Psoas muscle (tissue), 8 donors: ENCODE data around the gene AMOTL1. TPM values are rescaled to one million over a fixed set of nuclear protein-coding genes. Genes with fewer than 3 reads are reported as not detected.
A peak's percentile ranks its signal among the peaks of the same experiment; 100 is the strongest.

Experiments used
- ATAC-seq, 4 donors: fragments of 200-7000 bp; cut with Tn5 transposase; one replicate each; pipeline ENCODE4 v1.9.1; 2020; ENCODE audit warnings: moderate library complexity in 3 of 4, mild to moderate bottlenecking in 2 of 4
- DNase-seq, 2 donors: peaks; one replicate each; pipeline ENCODE4 v3.0.0-alpha.2; 2020
- H3K27ac ChIP-seq: fragments of 200-600 bp; one replicate; pipeline ENCODE4 v1.8.0; 2022
- H3K27me3 ChIP-seq, 3 donors: fragments of 200-600 bp in 1 of 3; one replicate each; pipeline versions ENCODE4 v1.6.1 to v1.8.0; 2013 to 2022; ENCODE audit warnings: low read length in 2 of 3, mild to moderate bottlenecking in 2 of 3, moderate library complexity in 1 of 3; ENCODE audit not compliant: insufficient read depth in 3 of 3
- H3K36me3 ChIP-seq, 2 donors: fragments of 200-600 bp in 1 of 2; one replicate each; pipeline versions ENCODE4 v1.6.1 to v1.8.0; 2013 to 2022; ENCODE audit warnings: low read depth in 1 of 2, mild to moderate bottlenecking in 1 of 2, moderate library complexity in 1 of 2; ENCODE audit not compliant: insufficient read depth in 1 of 2
- H3K4me1 ChIP-seq: fragments of 200-600 bp; one replicate; pipeline ENCODE4 v1.8.0; 2022
- H3K4me3 ChIP-seq: fragments of 200-600 bp; one replicate; pipeline ENCODE4 v1.8.0; 2022; ENCODE audit warnings: mild to moderate bottlenecking
- H3K9me3 ChIP-seq: fragments of 200-600 bp; one replicate; pipeline ENCODE4 v1.8.0; 2022
- CTCF ChIP-seq: fragments of 200-600 bp; IDR thresholded peaks from one replicate; pipeline ENCODE4 v1.8.0; 2022; ENCODE audit warnings: antibody characterized with exemption
- WGBS, 3 donors: extraction: QIAGEN DNeasy Blood & Tissue Kit; methylation state at CpG; one replicate each; pipeline versions ENCODE4 v1.1.6 to v1.1.7; 2013; 5-methylcytosine and 5-hydroxymethylcytosine counted together
- intact Hi-C, 2 donors: fragments of 100-400 bp; cut with DNase I; formaldehyde crosslinking; loops; one replicate each; pipeline versions ENCODE4 v1.11.0 to v1.14.2; 2022
- polyA plus RNA-seq, 3 donors: library from polyadenylated mRNA; stranded (reverse); fragments of 200-250 nt; gene quantifications; one replicate each; pipeline ENCODE4 v1.2.3, GENCODE V29; 2013
- total RNA-seq, 4 donors: library from RNA; stranded (reverse); fragmentation: NEBNext Ultra II Directional in 2 of 4; extraction: Animal tissue kit (Norgen Biotek cat#: 25700) in 2 of 4; gene quantifications; one replicate each; pipeline versions ENCODE4 v1.2.1 to v1.2.4, GENCODE V29; 2021 to 2023
- donor health status: healthy with polysubstance abuse.
- donor health status: DM: no; HTN: no; CAD: no; lungs with moderate emphysema.
- donor health status: Bipolar disorder and iron deficiency.
- donor health status: healthy.
- donor health status: DM: yes; HTN: yes; CAD: no.
- donor health status: DM: no; HTN: no; CAD: no.
- donor health status: DM: no; HTN: no; CAD: no.
- donor health status: DM: yes; HTN: yes; CAD: no.

Gene AMOTL1
- total and polyA plus RNA-seq, 7 donors = 46.5 to 355 (median 225) TPM

- intact Hi-C loops = loop anchor here in 1 of 2 donors (10.0 kb wide), 1 partner anchor 228 kb away; the partner anchor contains the start of genes CWC15 and KDM4D
- H3K4me1 ChIP-seq = peaks cover 41% of the 10 kb centered on the region
- ATAC-seq = peak in 2 of 4 donors; percentile 48 to 70
Observed at GRCh38 chr11:94747146-94747545, 21.0 kb upstream of the AMOTL1 start.

GRCh38 chr11:94747601-94748041, 20.5 kb upstream of the AMOTL1 start:
- Histone ChIP-seq H3K4me3 (no peak overlapping the region), H3K27ac (no peak overlapping the region), H3K27me3 (no peaks in the 10 kb centered on the region), H3K9me3 (no peaks in the 10 kb centered on the region), H3K4me1 (peaks cover 41% of the 10 kb centered on the region), H3K36me3 (peaks cover 2 to 19% of the 10 kb centered on the region in 2 donors)
- no peak for DNase-seq
- peak in 1 of 4 donors; percentile 42 for ATAC-seq
- intact Hi-C loops = loop anchor here in 1 of 2 donors (10.0 kb wide), 1 partner anchor 227 kb away; the partner anchor contains the start of genes CWC15 and KDM4D
- WGBS, 3 donors = 95 to 97% (median 96%) methylated on average over 4 of the region's 4 CpGs
- TF ChIP-seq CTCF = no peak

More at GRCh38 chr11:94747146-94747545, 21.0 kb upstream of the AMOTL1 start:
- Histone ChIP-seq H3K27me3 (no peaks in the 10 kb centered on the region), H3K9me3 (no peaks in the 10 kb centered on the region), H3K36me3 (peaks cover 2 to 24% of the 10 kb centered on the region in 2 donors), H3K4me3 (no peak overlapping the region), H3K27ac (no peak overlapping the region)
- TF ChIP-seq CTCF = no peak
- DNase-seq = no peak

GRCh38 chr11:94749369-94749768, 18.8 kb upstream of the AMOTL1 start:
- 86 to 91% (median 87%) methylated on average over 4 of the region's 4 CpGs for WGBS, 3 donors
- Histone ChIP-seq H3K27ac (no peak overlapping the region), H3K9me3 (no peaks in the 10 kb centered on the region), H3K27me3 (no peaks in the 10 kb centered on the region), H3K4me1 (peaks cover 39% of the 10 kb centered on the region), H3K36me3 (peaks cover 2 to 28% of the 10 kb centered on the region in 2 donors), H3K4me3 (no peak overlapping the region)
- no peak for DNase-seq
- ATAC-seq = no peak
- intact Hi-C loops = loop anchor here in 1 of 2 donors (10.0 kb wide), 1 partner anchor 225 kb away; the partner anchor contains the start of genes CWC15 and KDM4D
- no peak for TF ChIP-seq CTCF

- no peak for TF ChIP-seq CTCF
- H3K27me3 ChIP-seq = no peaks in the 10 kb centered on the region
- peak overlapping the region; percentile 32 for H3K4me3 ChIP-seq
- H3K36me3 ChIP-seq = peaks cover 2 to 28% of the 10 kb centered on the region in 2 donors
- ATAC-seq (peak in 3 of 4 donors; percentile 18 to 57 (median 37)), DNase-seq (no peak)
- WGBS, 3 donors = 41 to 55% (median 54%) methylated on average over 10 of the region's 10 CpGs
- H3K9me3 ChIP-seq = no peaks in the 10 kb centered on the region
- intact Hi-C loops = no loop called here
- H3K27ac ChIP-seq = peak overlapping the region; percentile 68
- peaks cover 39% of the 10 kb centered on the region for H3K4me1 ChIP-seq
Observed at GRCh38 chr11:94750319-94751217, 17.6 kb upstream of the AMOTL1 start.
